ENCODE measurements around the gene MARK3.
"Not testable (repeated sequence)": the region's sequence is repeated elsewhere in the genome, so short reads cannot be mapped to it uniquely, and the experiment has no call there.

Gene MARK3

DNA sequence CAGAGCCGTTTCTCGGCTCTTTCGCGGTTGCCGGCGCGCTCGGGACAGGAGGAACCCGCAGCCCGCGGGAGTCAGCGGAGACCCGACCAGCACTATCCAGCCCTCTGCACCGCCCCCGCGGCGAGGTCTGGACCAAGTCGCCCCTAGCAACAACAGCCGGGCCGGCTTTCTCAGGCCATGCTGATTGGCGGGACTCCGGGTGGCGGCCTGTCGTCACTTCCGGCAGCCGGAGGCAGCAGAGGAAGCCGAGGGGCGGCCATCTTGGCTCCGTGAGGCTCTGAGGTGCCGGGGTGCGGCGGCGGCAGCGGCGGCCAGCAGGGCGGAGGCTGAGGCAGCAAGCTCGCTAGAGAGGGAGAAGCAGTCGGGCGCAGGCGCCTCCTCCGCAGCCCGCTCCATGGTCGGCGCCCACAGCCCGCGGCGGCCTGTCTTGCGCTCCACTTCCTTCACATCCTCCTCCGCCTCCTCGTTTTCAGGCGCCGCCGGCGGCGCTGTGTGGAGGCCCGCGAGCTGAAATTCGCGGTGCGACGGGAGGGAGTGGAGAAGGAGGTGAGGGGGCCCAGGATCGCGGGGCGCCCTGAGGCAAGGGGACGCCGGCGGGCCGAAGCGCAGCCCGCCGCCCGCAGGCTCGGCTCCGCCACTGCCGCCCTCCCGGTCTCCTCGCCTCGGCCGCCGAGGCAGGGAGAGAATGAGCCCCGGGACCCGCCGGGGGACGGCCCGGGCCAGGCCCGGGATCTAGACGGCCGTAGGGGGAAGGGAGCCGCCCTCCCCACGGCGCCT, at the start of gene MARK3:
Gene MARK3 (plus strand): TSS at position 264 of the 777 bp plus-strand sequence. CDS start 615 bp downstream, outside the sequence.
- intact Hi-C loops (cut with DNase I) = loop anchor here (1.0 kb wide), 1 partner anchor 49 kb away; no protein-coding TSS in a partner anchor
- peak; percentile 97 to 100 (median 98) for DNase-seq

DNA sequence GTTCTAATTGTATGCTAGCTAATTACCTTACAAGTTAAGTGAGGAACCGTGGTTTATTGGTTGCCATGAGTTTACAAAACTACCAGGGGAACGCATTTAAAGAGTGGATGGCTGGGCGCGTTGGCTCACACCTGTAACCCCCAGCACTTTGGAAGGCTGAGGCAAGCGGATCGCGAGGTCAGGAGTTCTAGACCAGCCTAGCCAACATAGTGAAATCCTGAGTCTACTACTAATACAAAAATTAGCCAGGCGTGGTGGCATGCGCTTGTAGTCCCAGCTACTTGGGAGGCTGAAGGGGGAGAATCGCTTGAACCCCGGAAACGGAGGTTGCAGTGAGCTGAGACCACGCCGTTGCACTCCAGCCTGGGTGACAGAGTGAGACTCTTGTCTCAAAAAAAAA, 49.0 kb upstream of the MARK3 start:
- intact Hi-C loops (cut with DNase I) = loop anchor here (1.0 kb wide), 1 partner anchor 49 kb away; the partner anchor contains the start of gene MARK3

DNA sequence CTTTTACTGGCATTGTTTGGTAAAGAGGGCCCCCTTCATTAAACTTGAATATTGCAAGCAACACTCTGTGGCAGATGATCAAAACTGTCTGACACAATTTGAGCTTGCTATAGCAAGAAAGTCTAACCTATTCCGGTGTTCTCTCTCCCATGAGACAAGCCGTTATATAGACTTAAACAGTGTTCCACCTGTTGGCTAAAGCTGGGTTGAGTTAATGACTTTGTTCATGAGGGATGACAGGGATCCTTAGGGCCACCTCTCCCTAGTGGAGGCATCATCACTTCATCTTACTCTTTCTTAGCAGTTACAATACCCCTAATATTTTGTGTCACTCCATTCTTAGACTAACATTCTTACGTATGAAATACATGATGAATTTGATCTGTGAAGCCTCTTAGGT, 47.4 kb upstream of the MARK3 start:
- intact Hi-C loops (cut with DNase I) = no loop called here
- no peak for DNase-seq

More for the DNA sequence above, 49.0 kb upstream of the MARK3 start:
- peak in 1 of 10 donors; percentile 15 for DNase-seq

DNA sequence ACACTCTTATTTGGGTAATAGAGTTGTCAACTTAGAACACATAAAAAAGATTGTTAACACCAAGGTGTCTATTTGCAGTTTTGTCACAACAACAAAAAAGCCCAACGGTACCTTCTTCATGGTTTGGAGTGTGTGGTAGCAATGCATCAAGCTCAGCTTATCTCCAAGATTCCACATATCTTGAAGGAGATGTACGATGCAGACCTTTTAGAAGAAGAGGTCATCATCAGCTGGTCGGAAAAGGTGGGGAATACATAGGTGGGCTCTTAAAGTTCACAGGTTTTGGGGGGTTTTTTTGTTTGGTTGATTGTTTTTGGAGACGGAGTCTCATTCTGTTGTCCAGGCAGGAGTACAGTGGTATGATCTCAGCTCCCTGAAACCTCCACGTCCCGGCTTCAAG, 45.7 kb upstream of the MARK3 start:
- DNase-seq = no peak
- intact Hi-C loops (cut with DNase I) = no loop called here

DNA sequence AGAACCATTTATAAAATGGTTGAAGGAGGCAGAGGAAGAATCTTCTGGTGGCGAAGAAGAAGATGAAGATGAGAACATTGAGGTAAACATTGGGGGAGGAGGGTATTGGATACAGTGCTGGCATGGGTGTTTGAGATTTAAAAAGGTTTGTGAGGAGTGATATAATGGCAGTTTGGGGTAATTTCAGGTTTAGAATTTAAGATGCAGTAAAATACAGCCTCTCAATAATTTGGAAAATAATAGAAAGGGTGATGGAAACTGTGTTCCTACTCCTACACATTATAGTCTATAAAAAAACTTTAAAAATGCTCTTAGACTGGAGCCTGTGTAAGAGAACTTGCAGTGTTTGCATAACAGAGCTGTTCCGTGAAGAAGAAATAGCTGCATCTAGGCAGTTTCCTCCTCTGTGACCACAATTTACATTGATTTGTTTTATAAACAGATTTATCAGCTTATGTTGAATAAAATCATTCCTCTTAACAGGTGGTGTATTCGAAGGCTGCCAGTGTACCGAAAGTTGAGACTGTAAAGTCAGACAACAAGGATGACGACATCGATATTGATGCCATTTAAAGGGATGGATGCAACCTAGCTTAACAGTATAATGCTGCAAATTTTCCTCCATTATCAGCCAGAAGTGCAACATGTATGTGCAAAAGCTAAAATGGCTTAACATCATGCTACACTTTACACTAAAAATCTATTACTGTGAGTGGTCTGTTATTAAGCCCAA, 44.6 kb upstream of the MARK3 start:
- DNase-seq = no peak
- intact Hi-C loops (cut with DNase I) = no loop called here

DNA sequence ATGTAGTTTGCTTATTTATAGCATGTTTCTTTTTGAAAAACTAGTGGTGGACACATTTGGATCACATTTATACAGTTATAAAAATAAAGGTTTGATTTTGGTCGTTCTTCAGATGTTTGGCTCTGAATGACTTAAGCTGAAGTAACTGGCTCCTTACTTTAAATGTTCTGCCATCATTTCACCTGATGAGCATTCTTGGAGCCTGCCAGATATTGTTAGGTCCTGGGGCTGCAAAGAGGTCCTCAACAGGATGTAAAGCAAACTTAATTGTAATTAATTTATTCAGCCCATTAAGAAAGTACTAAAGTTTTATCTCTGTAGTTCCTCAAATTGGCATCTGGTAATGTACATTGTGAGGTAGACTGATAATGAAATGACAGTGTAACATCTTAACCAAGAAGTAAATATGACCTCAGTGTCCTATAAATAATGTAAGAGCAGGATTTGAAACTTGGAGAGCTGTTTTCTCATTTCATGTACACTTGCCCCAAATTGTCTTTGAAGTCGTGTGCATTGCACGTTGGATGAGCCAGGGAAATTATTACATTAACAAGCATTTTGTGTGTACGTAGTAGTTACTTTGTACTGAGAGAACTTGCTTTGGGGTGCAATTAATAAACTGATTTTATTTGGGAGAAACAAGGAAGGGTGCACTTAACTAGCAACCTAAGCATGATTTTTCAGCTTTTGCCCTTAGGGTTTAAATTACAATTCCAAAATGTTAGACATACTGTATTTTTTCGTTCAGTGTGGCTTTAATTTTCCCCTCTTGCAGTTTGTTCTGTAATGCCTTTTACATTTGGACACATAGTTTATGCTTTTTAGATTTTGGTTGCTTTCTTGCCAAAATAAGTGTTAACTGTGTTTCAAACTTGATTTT, 43.7 kb upstream of the MARK3 start:
- DNase-seq = no peak
- intact Hi-C loops (cut with DNase I) = no loop called here

DNA sequence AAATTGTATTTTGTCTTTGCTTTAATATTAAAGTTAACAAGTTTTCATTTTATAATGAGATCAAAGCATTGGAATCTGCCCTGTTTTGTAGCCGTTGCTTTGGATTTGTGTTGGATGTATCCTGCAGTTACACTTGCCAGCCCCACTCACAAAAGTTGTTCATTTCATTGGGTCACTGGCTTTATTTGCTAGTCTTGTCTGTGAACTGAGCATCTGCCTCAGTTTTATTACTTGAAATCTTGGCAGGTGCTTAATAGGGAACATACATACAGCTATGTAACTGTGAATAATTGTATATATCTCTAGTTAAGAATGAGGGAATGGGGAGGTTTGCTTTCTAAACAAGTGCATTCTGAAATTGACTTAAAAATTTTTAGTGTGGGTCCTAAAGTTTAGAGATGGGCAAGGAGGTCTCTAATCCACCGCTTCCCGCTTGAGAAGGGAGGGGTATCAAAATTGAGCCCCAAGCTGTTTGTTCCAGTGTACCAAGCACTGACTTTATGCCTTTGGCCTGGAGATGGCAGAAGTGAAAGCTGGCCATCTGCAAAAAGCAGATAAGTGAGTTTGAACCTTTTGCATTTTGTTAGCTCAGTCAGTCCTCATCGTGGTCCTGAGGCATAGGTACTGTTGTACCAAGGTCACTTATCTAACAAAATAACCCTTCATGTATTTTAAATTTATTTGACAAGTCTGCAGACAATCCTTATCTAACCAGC, 41.9 kb upstream of the MARK3 start:
- DNase-seq = no peak
- intact Hi-C loops (cut with DNase I) = no loop called here

DNA sequence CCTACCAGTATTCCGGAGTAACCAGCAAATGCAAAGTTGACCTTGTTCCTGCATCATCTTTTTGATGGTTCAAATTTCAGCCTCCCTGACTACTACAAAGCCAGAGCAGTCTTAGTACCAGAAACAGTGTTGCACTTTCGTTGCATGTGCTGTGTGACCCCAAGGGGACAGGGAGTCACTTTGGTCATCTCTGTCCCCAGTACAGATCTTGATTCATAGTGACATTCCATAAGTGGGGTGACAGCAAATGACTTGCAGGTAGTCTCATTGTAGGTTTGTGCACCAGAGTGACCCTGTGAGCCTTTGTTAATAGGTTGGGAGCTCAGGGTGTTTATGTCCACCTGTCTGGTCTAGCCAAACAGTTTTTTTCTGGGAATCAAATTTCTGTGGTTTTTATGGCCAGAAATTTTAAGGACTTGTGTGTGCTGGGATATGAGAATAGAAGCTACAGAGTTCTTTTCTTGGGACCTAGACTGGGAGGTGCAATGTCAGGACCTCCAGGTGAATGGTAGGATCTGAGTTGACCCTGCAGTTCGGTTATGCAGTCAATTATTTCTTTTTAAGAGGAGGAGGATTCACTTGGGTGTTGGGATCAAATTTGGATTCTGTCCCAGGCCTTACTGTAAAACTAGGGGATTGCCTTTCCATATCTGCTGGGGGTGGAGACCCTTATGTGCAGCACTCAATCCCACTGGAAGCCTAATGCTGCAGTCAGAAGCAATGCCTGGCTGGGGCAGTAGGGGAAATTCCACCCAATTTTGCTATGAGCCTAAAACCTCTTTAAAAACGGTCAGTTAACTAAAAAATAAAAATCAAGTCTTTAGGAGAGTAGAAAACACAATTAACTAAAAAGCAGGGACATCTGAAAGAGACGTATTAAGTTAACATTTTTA, 41.1 kb upstream of the MARK3 start:
- no peak for DNase-seq
- intact Hi-C loops (cut with DNase I) = no loop called here

DNA sequence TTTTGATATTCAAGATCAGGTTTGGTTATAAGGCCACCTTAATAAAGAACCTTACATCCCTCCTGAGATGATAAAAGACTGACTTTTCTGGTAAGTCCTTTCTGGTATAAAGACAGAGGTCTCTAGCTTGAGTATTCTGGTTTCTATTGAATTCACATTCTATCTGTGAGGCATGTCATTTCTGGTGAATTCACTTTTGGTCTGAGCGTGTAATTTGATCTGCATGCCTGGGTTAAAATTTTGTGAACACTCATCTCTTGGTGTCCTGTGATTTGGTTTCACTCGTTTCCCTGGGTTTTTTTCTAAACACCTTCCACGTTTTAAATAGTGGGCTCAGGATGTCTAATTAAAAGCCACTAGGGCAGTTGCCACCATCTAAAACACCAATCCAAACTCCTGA, 38.9 kb upstream of the MARK3 start:
- DNase-seq = no peak
- intact Hi-C loops (cut with DNase I) = no loop called here

DNA sequence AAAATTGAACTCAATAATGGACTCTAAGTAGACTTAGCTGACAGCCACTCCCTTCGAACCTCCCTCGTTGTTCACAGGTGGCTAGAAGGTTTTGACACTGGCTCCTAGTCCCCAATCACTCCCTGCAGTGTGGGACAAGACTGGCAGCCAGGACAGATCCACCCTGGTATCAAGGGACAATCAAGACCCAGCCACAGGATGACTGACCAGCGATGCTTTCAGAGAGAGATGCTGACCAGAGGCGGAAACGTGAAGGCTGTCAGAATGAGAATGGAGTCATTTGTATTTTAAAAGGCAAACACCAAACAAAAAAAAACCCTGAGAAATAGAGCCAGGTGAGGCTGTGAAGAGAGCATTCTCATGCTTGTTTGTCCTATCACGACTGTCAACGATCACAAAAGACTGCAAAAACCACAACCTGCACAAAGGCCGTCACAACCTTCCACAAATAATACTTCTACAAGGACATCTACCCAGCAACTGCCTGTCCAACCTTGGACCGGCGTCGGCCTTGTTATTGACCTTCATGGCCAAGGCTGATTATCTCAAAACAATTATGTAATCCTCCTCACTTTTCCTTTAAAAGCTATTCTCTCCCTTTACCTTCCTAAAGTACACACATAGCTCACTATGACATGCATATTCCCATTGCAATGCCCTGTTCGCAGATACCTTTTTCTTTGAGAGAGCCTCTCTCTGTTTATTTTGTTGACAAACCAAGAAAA, 38.0 kb upstream of the MARK3 start:
- intact Hi-C loops (cut with DNase I) = no loop called here
- no peak for DNase-seq

DNA sequence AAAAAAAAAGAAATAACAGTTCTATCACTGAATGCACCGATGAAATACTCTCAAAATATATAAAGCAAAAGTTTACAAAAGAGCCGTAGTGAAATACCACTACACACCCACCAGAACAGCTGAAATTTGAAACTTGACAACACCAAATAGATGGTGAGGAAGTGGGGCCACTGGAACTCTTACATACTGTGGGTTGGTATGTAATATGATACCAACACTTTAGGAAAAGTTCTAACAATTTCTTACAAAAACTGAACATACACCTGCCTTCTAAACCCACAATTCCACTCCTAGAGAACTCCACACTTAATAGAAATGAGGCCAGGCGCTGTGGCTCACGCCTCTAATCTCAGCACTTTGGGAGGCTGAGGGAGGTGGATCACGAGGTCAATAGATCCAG, 37.1 kb upstream of the MARK3 start:
- intact Hi-C loops (cut with DNase I) = no loop called here
- DNase-seq = no peak

DNA sequence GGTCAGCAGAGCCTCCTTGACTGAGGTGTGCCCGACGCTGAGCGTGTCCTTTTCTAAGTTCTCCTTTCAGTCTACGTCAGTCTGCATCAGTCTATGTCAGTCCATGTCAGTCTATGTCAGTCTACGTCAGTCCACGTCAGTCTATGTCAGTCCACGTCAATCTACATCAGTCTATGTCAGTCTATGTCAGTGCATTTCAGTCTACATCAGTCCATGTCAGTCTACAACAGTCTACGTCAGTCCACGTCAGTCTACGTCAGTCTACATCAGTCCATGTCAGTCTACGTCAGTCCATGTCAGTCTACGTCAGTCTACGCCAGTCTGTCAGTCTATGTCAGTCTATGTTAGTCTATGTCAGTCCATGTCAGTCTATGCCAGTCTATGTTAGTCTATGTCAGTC, 35.2 kb upstream of the MARK3 start:
- intact Hi-C loops (cut with DNase I) = no loop called here
- DNase-seq = no peak

DNA sequence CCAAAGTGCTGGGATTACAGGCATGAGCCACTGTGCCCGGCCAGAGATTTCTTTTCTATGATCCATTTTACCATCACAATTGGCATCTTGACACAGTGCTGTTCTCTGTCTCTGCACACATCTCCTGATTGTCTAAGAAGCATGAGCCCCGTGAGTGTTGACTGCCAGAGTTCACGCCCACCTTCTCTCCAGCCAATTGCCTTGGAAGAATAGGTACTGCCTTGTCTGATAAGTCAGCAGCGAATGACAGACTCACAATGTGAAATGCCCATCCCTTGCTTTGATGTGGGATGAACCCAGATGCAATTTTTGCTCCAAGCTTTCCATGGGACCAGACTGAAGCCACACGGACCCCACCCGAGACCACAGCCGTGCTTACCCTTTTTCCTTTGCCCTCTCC, 31.9 kb upstream of the MARK3 start:
- no peak for DNase-seq
- intact Hi-C loops (cut with DNase I) = no loop called here

DNA sequence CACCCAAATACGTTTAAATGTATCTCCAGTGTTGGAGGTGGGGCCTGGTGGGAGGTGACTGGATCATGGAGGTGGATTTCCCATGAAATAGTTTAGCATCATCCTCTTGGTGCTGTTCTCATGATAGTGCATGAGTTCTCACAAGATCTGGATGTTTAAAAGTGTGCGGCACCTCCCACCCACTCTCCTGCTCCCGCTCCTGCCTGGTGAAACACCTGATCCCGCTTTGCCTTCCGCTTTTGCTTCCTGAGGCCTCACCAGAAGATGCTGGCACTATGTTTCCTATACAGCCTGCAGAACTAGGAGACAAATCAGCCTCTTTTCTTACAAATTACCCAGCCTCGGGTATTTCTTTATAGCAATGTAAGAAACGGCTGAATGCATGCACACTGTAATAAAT, 31.1 kb upstream of the MARK3 start:
- intact Hi-C loops (cut with DNase I) = no loop called here
- no peak for DNase-seq

DNA sequence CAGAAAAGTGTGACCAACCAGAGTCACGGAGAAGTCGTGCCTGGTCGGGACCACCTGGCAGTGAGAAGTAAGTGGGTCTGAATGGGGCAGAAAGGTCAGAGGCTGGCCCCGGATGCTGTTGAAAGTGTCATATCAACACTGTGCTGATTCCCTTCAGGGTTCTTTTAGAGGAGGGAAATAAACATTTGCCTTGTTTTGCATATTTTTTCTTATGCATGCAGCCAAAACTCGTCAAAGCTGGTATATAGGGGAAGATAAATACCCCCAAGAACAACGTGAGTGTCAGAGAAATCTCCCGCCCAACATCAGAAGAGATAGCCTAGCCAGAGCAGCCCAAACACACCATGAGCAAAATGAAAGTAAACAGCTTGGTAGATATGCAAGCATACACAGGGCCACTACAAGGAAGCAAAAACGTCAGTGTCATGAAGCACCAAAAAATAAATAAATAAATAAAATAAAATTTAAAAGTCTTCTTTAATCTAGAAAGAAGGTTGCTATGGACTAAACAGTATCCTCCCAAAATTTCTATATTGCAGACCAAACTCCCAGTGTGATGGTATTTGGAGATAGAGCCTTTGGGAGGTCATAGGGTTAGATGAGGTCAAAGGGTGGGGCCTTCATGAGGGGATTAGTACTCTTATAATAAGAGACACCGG, 29.1 kb upstream of the MARK3 start:
- DNase-seq = no peak
- intact Hi-C loops (cut with DNase I) = no loop called here

DNA sequence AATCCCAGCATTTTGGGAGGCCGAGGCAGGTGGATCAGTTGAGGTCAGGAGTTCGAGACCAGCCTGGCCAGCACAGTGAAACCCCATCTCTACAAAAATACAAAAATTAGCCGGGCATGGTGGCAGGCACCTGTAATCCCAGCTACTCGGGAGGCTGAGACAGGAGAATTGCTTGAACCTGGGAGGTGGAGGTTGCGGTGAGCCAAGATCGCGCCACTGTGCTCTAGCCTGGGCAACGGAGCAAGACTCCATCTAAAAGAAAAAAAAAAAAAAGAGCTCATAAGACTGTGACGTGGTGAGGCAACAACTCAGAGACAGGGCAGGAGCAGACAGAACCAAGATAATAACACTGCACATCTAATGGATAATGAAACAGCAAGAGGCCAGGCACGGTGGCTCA, 27.7 kb upstream of the MARK3 start:
- DNase-seq; intact Hi-C loops (cut with DNase I): not testable (repeated sequence)

DNA sequence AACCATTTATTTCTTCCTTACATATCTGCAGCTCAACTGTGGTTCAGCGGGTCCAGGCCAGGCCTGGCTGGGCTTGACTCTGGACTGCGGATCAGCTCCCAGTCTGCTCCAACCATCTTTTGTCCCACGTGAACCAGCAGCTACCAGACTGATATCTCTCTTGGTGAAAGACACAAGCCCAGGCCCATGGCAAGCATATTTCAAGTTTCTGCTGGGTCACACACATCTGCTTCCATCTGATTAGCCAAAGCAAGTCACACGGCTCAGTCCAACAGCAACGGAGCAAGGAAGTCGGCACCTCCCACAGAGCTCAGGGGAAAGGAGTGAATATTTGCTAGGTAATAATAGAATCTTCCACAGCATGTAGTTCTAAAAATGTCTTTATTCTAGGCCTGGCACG, 24.7 kb upstream of the MARK3 start:
- DNase-seq = no peak
- intact Hi-C loops (cut with DNase I) = no loop called here

DNA sequence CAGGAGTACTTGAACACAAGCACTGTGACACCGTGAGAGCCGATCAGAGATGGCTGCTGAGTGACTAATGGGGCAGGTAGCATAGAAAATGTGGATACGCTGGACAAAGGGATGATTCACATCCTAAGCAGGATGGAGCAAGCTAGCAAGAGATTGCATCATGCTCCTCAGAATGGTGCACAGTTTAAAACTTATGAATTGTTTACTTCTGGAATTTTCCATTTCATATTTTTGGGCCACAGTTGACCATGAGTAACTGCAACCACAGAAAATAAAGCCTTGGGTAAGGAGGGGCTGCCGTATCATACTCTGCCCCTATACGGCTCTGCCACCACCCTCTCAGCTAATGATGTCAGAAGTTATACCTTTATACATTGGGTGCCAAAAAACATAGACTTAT, 23.3 kb upstream of the MARK3 start:
- no peak for DNase-seq
- intact Hi-C loops (cut with DNase I) = no loop called here
